NCI-H2171 (cell line): ENCODE results near the gene IMPA2.
"Not testable (repeated sequence)": the region's sequence is repeated elsewhere in the genome, so short reads cannot be mapped to it uniquely, and the experiment has no call there.

Experiments used
- DNase-seq: peaks from one replicate; lab custom pipeline; 2025; lab: John Stamatoyannopoulos, UW

The IMPA2 gene

GRCh38 chr18:12029786-12030584, 48.7 kb downstream of the IMPA2 start:
- DNase-seq, result no peak

- DNase-seq, result no peak
These were observed 49.4 kb downstream of the IMPA2 start for GRCh38 chr18:12030670-12031069.

GRCh38 chr18:12031181-12031580, 49.9 kb downstream of the IMPA2 start:
- no peak for DNase-seq

GRCh38 chr18:12031846-12032245, 50.5 kb downstream of the IMPA2 start:
- no peak for DNase-seq

GRCh38 chr18:12032786-12033642, 51.7 kb downstream of the IMPA2 start:
- no peak for DNase-seq

- no peak for DNase-seq
These were observed 52.3 kb downstream of the IMPA2 start for GRCh38 chr18:12033643-12034025.

GRCh38 chr18:12034241-12035100, 53.2 kb downstream of the IMPA2 start:
- DNase-seq, result no peak

- no peak for DNase-seq
These were observed 54.2 kb downstream of the IMPA2 start for GRCh38 chr18:12035481-12035880.

- no peak for DNase-seq
These were observed 55.0 kb downstream of the IMPA2 start for GRCh38 chr18:12036201-12036751.

GRCh38 chr18:12038082-12038638, 56.9 kb downstream of the IMPA2 start:
- no peak for DNase-seq

- DNase-seq, result peak; percentile 28
These were observed 57.6 kb downstream of the IMPA2 start for GRCh38 chr18:12038639-12039539.

GRCh38 chr18:12039540-12039930, 58.2 kb downstream of the IMPA2 start:
- DNase-seq, result not testable (repeated sequence)

- no peak for DNase-seq
These were observed 60.3 kb downstream of the IMPA2 start for GRCh38 chr18:12041561-12041960.

- no peak for DNase-seq
These were observed 62.5 kb downstream of the IMPA2 start for GRCh38 chr18:12043811-12044210.

- no peak for DNase-seq
These were observed 63.3 kb downstream of the IMPA2 start for GRCh38 chr18:12044591-12044990.

GRCh38 chr18:12046046-12046750, 64.9 kb downstream of the IMPA2 start:
- no peak for DNase-seq

- DNase-seq, result no peak
These were observed 65.5 kb downstream of the IMPA2 start for GRCh38 chr18:12046751-12047335.

- DNase-seq, result no peak
These were observed 66.9 kb downstream of the IMPA2 start for GRCh38 chr18:12048010-12048826.

GRCh38 chr18:12048827-12049175, 67.5 kb downstream of the IMPA2 start:
- no peak for DNase-seq
